Nephron (organoid): ENCODE results near the gene PRUNE2.

Source experiments
- H3K27ac Mint-ChIP-seq, 3 experiments: 2 replicates each; pipeline ENCODE4 v1.8.0; 2020; ENCODE audit warnings: mixed read lengths in 3 of 3, mild to moderate bottlenecking in 2 of 3, moderate library complexity in 1 of 3
- H3K27me3 Mint-ChIP-seq: 2 replicates; pipeline ENCODE4 v1.8.0; 2021; ENCODE audit warnings: low read depth, mild to moderate bottlenecking, moderate library complexity, mixed read lengths
- H3K36me3 Mint-ChIP-seq: 2 replicates; pipeline ENCODE4 v1.8.0; 2020; ENCODE audit warnings: low read depth, mixed read lengths
- H3K4me1 Mint-ChIP-seq: 2 replicates; pipeline ENCODE4 v1.8.0; 2020; ENCODE audit warnings: mixed read lengths
- H3K4me3 Mint-ChIP-seq, 3 experiments: 2 replicates each; pipeline ENCODE4 v1.8.0; 2020; ENCODE audit warnings: mild to moderate bottlenecking in 3 of 3, mixed read lengths in 3 of 3, moderate library complexity in 2 of 3
- H3K9me3 Mint-ChIP-seq: 2 replicates; pipeline ENCODE4 v1.8.0; 2020; ENCODE audit warnings: mixed read lengths
- CTCF ChIP-seq, 3 experiments: fragments of 200-600 bp; sonication (generic); IDR thresholded peaks; one replicate each; pipeline ENCODE4 v1.5.0; 2021; ENCODE audit warnings: antibody characterized with exemption in 3 of 3; ENCODE audit not compliant: unreplicated experiment in 3 of 3

The PRUNE2 gene

GRCh38 chr9:76856016-76856415 lies 49.9 kb downstream of the PRUNE2 start:
- Mint-ChIP-seq H3K9me3 (no peaks in the 10 kb centered on the region), H3K27ac (no peak overlapping the region), H3K4me3 (no peak overlapping the region), H3K36me3 (no peaks in the 10 kb centered on the region), H3K27me3 (peaks cover 3% of the 10 kb centered on the region), H3K4me1 (no peaks in the 10 kb centered on the region)
- TF ChIP-seq CTCF (IDR thresholded peaks at IDR 0.05; ENCODE audit: unreplicated experiment in 3 of 3), result no peak

- H3K4me3 Mint-ChIP-seq, result no peak overlapping the region
These were observed 50.9 kb downstream of the PRUNE2 start for GRCh38 chr9:76855015-76855414.

GRCh38 chr9:76852026-76852425 lies 53.9 kb downstream of the PRUNE2 start:
- no peaks in the 10 kb centered on the region for H3K4me1 Mint-ChIP-seq
- no peak overlapping the region for H3K4me3 Mint-ChIP-seq
- peaks cover 4% of the 10 kb centered on the region for H3K36me3 Mint-ChIP-seq
- H3K9me3 Mint-ChIP-seq, result no peaks in the 10 kb centered on the region
- no peak overlapping the region for H3K27ac Mint-ChIP-seq
- peaks cover 3% of the 10 kb centered on the region for H3K27me3 Mint-ChIP-seq
- no peak for TF ChIP-seq CTCF (IDR thresholded peaks at IDR 0.05; ENCODE audit: unreplicated experiment in 3 of 3)

More at GRCh38 chr9:76855015-76855414, 50.9 kb downstream of the PRUNE2 start:
- peaks cover 3% of the 10 kb centered on the region for H3K27me3 Mint-ChIP-seq
- TF ChIP-seq CTCF (IDR thresholded peaks at IDR 0.05; ENCODE audit: unreplicated experiment in 3 of 3), result no peak
- no peaks in the 10 kb centered on the region for H3K4me1 Mint-ChIP-seq
- H3K27ac Mint-ChIP-seq, result no peak overlapping the region
- no peaks in the 10 kb centered on the region for H3K9me3 Mint-ChIP-seq
- H3K36me3 Mint-ChIP-seq, result peaks cover 4% of the 10 kb centered on the region

GRCh38 chr9:76846297-76846696 lies 59.6 kb downstream of the PRUNE2 start:
- no peak for TF ChIP-seq CTCF (IDR thresholded peaks at IDR 0.05; ENCODE audit: unreplicated experiment in 3 of 3)
- Mint-ChIP-seq H3K27me3 (no peaks in the 10 kb centered on the region), H3K9me3 (peaks cover 2% of the 10 kb centered on the region), H3K4me1 (no peaks in the 10 kb centered on the region), H3K27ac (no peak overlapping the region), H3K36me3 (peaks cover 4% of the 10 kb centered on the region), H3K4me3 (no peak overlapping the region)

- Mint-ChIP-seq H3K27ac (no peak overlapping the region), H3K27me3 (no peaks in the 10 kb centered on the region), H3K4me3 (no peak overlapping the region), H3K36me3 (no peaks in the 10 kb centered on the region), H3K4me1 (no peaks in the 10 kb centered on the region), H3K9me3 (peaks cover 2% of the 10 kb centered on the region)
- TF ChIP-seq CTCF (IDR thresholded peaks at IDR 0.05; ENCODE audit: unreplicated experiment in 3 of 3), result no peak
These were observed 60.7 kb downstream of the PRUNE2 start for GRCh38 chr9:76845254-76845653.

- Mint-ChIP-seq H3K36me3 (peaks cover 4% of the 10 kb centered on the region), H3K4me1 (peaks cover 17% of the 10 kb centered on the region), H3K27me3 (no peaks in the 10 kb centered on the region), H3K27ac (peak overlapping the region; percentile 25 to 86 (median 65)), H3K4me3 (peak overlapping the region in 1 of 3 experiments; percentile 41), H3K9me3 (peaks cover 5% of the 10 kb centered on the region)
- no peak for TF ChIP-seq CTCF (IDR thresholded peaks at IDR 0.05; ENCODE audit: unreplicated experiment in 3 of 3)
These were observed 70.2 kb downstream of the PRUNE2 start for GRCh38 chr9:76835571-76836283.
